HG03135 (cell line): ENCODE measurements around the gene NPM1.
"Not testable (repeated sequence)": the region's sequence is repeated elsewhere in the genome, so short reads cannot be mapped to it uniquely, and the experiment has no call there.

Experiments
- ATAC-seq: cut with Tn5 transposase; IDR thresholded peaks from one replicate; pipeline ENCODE4 v1.9.1; 2021; ENCODE audit warnings: mild to moderate bottlenecking, moderate library complexity; ENCODE audit not compliant: unreplicated experiment

Gene NPM1

DNA sequence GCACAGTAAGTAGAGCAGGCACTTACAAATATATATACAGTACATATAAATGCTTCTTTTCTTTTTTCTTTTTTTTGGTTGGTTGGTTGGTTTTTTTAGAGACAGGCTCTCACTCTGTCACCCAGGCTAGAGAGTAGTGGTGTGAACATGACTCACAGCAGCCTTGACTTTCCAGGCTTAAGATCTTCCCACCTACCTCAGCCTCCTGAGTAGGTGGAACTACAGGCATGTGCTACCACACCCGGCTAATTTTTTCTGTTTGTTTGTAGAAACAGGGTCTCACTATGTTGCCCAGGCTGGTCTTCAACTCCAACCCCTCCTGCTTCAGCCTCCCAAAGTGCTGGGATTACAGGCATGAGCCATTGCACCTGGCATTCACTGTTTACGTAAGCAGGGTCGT is 2.6 kb upstream of the NPM1 start:
- ATAC-seq: not testable (repeated sequence)

DNA sequence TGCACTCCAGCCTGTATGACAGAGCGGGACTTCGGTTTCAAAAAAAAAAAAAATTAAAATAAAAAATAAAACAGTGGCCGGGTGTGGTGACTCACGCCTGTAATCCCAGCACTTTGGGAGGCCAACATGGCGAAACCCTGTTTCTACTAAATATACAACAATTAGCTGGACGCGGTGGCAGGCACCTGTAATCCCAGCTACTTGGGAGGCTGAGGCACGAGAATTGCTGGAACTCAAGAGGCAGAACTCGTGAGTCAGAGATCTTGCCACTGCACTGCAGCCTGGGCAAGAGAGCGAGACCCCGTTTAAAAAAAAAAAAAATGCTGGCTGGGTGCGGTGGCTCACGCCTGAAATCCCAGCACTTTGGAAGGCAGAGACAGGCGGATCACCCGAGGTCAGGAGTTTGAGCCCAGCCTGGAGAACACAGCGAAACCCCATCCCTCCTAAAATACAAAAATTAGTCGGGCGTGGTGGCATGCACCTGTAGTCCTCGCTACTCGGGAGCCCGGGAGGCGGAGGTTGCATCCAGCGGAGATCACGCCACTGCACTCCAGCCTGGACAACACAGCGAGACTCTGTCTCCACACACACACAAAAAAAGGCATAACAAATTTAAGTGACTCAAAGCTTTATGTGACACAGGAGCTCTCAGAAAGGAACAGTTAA is 1.5 kb upstream of the NPM1 start:
- ATAC-seq: no peak

DNA sequence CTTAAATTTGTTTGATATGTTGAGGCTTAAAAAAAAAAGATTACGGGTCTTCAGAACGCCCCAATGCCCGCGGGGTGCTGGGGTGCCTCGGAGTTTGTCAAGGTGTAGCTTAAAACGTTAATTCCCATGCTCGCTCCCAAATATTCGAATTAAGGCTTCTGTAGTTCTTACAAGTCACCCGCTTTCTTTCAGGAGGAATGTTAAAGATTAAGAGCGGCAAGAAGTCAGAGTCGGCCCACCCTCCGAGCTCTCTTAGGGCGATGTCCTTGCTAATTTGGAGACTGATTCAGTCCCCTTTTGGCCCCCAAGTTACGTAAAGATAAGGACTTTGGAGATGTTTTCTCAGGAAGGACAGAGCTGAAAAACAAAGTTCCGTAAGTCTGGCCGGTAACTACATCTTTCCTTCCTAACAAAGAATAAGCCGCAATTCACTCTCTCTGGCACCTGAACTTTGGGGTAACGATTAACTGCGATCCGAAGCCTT is 746 bp upstream of the NPM1 start:
- no peak for ATAC-seq

DNA sequence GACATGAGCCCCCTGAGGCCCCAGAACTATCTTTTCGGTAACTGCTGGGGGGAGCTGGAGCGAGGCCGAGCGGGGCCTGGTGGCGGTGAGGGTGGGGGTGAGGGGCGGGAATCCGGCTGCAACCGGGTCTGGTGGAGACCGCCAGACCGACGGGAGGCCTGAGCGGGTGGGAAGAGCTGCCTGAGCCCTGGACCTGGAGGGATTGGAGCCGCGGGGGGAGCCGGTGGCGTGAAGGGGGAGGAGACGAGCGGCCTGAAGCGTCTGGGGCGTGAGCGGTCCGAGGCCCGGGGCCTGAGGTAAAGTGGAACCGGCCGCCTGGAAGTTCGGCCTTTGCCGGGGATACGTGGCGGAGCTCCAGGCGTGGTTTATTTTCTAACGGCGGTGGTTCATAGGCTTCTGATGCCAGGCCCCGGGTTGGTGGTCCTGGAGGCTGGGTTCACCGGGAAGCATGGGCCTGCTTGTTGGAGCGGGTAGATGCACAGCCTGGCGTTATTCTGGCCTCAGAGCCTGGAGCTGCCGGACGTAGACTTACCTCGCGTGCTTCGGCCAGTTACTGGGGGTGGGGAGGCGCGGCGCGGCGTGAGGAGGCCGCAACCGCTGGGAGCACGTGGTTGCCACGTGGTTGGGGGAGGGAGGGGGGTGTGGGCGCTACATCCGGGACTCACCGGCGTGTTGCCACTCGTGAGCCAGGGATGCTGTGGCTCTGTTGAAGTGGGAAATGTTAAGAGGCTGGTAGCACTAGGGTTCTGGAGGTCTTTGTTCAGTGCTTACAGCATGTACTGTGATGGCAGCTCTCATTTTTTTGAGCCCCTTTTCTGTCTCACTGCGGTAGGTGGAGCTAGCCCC is 544 bp downstream of the NPM1 start:
- peak; percentile 43 for ATAC-seq

DNA sequence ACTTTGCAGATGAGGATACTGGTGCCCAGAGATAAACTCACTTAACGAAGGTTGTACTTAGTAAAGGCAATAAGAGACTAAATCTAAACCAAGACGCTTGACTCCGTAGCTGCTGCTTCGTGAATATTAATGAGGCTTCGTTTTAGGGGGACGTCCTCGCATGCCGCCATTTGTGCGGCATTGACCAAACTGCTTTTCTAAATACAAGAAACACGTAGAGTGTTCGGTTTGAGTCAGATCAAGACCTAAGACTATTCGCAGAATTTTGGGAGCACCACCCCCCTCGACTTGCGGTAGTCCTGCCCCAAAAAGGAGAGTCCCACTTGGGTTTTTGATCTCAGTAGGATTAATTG is 1.1 kb downstream of the NPM1 start:
- no peak for ATAC-seq

DNA sequence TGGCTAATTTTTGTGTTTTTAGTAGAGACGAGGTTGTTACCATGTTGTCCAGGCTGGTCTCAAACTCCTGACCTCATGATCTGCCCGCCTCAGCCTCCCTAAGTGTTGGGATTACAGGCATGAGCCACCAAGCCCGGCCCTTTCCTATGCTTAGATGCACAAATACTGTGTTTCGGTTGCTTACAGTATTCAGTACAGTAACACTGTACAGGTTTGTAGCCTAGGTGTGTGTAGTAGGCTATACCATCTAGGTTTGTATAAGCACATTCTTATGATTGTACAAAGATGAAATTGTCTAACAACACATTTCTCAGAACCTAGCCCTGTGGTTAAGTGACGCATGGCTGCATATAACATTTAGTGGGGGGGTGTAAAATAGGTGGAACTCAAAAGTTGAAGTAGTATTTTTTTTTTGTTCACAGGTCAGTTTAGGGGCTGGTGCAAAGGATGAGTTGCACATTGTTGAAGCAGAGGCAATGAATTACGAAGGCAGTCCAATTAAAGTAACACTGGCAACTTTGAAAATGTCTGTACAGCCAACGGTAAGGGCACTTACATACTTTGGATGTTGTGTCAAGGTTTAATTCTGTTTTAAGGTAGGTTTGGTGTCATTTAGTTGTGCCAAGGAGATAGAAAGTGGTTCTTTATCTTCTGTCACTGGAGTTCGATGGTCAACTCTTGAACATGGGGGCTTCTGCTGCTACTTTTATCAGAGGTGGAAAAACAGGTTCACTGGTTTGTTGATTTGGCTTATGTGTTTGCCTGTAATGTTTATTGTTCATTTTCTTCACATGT is 3.4 kb downstream of the NPM1 start:
- ATAC-seq: no peak

DNA sequence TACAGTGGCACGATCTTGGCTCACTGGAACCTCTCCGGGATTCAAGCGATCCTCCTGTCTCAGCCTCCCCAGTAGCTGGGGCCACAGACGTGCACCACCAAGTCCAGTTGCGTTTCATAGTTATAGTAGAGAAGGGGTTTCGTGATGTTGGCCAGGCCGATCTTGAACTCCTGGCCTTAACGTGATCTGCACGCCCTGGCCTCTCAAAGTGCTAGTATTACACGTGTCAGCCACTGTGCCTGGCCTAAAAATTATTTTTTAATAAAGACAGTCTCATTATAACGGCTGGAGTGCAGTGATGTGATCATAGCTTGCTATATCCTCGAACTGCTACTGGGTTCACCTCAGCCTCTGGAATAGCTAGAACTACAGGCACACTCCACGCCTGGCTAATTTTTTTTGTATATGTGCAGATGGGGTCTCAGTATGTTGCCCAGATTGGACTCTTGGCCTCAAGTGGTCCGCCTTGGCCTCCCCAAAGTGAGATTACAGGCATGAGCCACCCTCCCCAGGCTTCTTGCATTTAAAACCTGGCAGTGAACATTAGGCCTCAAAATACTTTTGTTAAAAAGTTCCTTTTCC is 4.4 kb downstream of the NPM1 start:
- ATAC-seq: no peak

DNA sequence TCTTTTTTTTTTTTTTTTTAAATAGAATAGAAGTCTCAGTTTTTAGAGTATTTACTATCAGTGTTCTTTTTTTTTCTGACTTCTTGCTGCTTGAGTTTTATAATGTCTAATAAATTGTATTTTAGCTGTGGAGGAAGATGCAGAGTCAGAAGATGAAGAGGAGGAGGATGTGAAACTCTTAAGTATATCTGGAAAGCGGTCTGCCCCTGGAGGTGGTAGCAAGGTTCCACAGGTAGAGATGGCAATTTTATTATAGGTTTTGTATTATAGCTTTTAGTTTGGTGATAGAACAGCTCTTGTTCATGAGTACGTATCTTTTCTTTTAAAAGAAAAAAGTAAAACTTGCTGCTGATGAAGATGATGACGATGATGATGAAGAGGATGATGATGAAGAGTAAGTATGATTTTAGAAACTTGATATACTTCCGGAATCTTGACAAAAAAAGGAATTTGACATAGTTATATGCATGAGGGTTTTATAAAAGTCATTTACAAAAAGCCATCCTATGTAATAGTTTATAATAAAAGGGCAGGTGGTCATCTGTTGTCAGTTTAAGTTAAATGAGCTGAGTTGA is 5.0 kb downstream of the NPM1 start:
- no peak for ATAC-seq

DNA sequence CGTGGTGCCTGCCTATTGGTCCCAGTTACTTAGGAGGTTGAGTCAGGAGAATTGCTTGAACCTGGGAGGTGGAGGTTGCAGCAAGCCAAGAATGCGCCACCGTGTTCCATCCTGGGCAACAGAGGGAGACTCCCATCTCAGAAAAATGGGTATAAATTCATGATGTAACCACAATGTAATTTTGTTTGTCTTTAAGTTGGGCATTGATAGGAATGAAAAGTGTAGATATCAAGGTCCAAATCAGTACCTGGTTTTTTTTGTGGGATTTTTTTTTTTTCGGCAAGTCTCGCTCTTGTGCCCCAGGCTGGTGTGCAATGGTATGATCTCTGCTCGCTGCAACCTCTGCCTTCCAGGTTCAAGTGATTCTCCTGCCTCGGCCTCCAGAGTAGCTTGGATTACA is 7.4 kb downstream of the NPM1 start:
- no peak for ATAC-seq

DNA sequence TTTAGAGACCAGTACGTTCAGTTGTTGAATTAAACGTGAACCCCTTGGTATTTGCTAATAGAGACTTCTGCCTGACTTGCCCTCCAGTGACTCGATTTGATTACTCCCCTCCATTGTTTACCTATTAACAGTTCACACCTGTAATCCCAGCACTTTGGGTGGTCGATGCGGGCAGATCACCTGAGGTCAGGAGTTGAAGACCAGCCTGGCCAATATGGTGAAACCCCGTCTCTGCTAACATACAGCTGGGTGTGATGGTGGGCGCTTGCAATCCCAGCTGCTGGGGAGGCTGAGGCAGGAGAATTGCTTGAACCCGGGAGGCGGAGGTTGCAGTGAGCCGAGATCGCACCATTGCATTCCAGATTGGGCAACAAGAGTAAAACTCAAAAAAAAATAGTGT is 8.9 kb downstream of the NPM1 start:
- ATAC-seq: not testable (repeated sequence)

DNA sequence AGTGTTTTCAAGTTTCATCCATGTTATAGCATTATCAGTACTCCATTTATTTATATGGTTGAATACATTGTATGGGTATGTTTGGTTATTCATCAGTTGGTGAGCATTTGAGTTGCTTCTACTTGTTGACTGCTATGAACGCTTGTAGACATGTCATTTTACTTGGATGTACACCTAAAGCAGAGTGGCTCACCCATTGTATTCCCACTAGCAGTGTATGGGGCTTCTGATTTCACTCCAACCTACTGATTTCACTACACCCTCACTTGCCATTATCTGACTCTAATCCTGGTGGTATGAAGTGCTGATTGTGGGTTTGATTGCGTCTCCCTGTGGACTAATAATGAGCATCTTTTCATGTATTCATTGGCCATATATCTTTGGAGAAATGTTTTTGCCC is 9.5 kb downstream of the NPM1 start:
- ATAC-seq: no peak

DNA sequence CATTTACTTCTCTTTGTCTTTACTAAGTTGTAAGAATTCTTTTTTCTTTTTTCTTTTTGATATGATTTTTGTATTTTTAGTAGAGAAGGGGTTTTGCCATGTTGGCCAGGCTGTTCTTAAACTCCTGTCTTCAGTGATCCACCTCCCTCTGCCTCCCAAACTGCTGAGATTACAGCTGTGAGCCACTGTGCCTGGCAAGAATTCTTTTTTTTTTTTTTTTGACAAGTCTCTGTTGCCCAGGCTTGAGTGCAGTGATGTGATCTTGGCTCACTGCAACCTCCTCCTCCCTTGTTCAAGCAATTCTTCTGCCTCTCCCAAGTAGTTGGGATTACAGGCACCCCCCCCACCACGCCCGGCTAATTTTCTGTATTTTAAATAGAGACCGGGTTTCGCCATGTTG is 9.9 kb downstream of the NPM1 start:
- no peak for ATAC-seq

DNA sequence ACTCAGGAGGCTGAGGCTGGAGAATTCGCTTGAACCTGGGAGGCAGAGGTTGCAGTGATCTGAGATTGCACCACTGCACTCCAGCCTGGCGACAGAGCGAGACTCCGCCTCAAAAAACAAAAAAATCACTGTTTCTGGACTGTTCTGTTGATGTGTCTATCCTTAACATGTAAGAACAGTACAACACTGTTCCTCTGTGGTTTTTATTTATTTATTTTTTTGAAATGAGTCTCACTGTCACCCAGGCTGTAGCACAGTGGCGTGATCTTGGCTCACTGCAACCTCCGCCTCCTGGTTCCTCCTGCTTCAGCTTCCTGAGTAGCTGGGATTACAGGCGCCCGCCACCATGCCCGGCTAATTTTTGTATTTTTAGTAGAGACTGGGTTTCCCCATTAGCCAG is 11.0 kb downstream of the NPM1 start:
- not testable (repeated sequence) for ATAC-seq

DNA sequence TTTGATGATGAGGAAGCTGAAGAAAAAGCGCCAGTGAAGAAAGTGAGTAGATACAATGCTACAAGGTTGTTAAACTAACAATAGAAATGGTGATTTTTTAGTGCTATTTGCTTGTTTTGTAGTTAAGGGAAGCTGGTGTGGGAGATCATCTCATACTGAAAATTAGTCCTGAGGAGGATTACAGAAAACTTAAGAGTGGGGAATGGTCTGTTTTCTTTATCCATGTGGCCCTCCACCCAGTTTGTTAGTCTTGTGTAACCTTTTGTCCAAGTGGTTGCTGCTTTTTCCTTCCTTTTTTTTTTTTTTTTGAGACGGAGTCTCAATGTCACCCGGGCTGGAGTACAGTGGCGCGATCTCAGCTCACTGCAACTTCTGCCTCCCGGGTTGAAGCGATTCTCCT is 12.5 kb downstream of the NPM1 start:
- no peak for ATAC-seq

DNA sequence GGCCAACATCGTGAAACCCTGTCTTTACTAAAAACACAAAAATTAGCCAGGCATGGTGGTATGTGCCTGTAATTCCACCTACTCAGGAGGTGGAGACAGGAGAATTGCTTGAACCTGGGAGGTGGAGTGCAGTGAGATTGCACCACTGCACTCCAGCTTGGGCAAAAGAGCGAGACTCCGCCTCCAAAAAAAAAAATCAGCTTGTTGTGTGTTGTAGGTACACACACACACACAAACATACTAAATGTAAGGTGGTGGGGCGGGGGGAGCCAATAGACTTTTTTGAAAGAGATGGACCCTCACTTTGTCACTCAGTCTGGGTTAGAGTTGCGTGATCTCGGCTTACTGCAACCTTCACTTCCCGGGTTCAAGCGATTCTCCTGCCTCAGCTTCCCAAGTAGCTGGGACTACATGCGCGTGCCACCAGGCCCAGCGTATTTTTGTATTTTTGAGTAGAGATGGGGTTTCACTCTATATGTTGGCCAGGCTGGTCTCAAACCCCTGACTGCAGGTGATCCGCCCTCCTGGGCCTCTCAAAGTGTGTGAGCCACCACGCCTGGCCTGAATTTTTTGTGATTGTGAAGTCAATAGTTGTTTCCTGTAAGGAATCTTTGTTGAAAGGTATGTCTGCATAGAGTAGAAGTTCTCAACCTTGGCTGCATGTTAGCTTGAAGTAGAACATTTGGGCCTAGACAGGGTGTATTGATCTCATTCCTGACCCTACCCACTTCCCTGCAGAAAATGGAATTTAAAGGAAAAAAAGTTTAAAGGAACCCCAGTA is 13.7 kb downstream of the NPM1 start:
- no peak for ATAC-seq

DNA sequence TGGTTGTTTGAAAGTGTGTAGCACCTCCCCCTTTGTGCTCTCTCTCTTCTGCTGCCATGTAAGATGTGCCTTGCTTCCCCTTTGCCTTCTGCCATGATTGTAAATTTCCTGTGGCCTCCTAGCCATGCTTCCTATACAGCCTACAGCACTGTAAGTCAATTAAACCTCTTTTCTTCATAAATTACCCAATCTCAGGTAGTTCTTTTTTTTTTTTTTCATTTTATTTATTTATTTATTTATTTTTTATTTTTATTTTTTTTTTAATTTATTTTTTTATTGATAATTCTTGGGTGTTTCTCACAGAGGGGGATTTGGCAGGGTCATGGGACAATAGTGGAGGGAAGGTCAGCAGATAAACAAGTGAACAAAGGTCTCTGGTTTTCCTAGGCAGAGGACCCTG is 15.1 kb downstream of the NPM1 start:
- ATAC-seq: not testable (repeated sequence)

DNA sequence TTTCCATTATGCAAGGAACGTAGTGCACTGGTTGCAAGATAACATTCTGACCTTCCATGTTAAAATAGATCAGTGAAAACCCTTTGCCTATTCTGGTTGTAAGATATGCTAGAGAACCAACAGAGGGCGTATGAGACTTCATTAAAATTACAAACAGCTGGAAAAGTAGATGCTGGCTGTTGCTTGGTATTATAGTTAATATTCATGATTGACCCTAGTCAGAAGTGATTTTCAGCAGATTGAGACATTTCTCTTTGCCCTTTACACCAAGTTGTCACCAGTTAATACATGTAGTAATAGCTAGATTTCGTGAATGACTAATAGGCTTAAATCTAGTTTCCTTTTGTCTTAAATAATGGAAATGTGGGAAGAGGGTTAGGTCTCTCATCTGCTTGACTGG is 18.0 kb downstream of the NPM1 start:
- no peak for ATAC-seq

DNA sequence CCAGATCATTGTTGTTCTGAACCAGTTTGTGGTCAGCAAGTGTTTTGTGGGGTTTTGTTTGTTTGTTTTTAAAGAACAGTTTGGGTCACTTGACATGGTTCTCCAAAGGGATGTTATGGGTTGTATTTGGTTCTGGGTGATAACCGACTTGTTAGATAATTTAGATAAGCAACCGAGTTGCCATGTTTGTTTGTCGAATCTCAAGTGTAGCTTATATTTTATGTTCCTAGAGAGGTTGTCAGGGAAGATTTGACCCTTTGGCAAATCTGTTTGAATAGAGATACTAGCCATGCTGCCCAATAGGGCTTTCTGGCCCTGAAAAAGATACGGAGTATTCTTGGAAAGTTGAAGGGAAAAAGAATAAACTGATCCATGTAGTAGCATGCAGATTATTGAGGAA is 19.6 kb downstream of the NPM1 start:
- no peak for ATAC-seq

DNA sequence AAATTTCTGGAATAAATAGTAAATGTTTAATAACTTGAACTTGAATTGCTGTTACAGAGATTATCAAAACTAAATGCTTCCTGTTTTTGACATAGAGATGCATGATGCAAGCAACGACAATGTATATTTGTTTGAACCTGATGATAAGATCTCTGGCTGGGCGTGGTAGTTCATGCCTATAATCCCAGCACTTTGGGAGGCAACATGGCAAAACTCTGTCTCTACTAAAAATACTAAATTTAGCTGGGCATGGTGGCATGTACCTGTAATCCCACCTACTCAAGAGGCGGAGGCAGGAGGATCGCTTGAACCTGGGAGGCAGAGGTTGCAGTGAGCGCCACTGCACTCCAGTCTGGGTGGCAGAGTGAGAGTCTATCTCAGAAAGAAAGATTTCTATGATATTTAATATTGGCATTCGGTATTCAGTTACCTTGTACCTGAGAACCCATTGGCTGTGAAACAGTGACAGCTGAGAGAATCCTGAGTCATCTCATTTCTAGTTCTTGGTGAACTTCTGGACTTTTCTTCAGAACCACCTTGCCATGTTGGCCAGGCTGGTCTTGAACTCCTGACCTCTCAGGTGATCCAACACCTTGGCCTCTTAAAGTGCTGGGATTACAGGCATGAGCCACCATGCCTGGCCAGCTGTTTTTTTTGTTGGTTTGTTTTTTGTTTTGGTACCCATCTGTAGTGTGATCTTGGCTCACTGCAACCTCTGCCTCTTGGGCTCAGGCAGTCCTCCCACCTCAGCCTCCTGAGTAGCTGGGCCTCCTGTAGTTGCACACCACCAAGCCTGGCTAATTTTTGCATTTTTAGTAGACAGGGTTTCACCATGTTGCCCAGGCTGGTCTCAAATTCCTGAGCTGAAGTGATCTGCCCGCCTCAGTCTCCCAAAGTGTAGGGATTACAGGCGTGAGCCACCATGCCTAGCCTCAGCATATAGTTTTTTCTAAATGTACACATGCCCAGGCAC is 21.8 kb downstream of the NPM1 start:
- no peak for ATAC-seq
